DMS 273 treated with DMSO at 0.1 percent for 48 hours (cell line): Measurements from ENCODE around the gene AFMID.
"Not testable (repeated sequence)": the region's sequence is repeated elsewhere in the genome, so short reads cannot be mapped to it uniquely, and the experiment has no call there.

Experiments
- DNase-seq: peaks from one replicate; lab custom pipeline; 2025; lab: John Stamatoyannopoulos, UW

Gene AFMID

GRCh38 chr17:78238823-78239488, 51.8 kb downstream of the AFMID start:
- DNase-seq: no peak

DNA sequence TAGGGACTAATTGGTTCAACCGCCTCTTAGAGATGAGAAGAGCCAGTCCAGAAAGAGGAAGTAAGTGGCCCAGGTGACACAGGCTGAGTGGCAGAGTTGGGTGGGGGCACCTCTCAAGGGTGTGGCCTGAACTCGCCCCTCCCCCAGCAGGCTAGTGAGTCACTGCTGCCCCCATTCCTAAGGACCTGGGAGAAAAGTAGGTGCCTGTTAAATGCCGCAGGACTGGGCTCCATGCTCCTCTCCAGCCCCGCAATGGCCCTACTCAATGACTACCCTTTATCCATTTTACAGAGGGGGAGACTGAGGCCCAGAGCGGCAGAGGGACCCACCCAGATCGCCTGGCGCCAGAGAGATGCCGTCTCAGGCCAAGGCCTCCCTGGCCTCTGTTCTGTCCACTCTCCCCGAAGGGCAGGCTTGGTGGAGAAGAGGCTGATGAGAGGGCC, 52.3 kb downstream of the AFMID start:
- no peak for DNase-seq

- no peak for DNase-seq
These were observed 53.0 kb downstream of the AFMID start for GRCh38 chr17:78240012-78240655.

GRCh38 chr17:78240839-78241238, 53.7 kb downstream of the AFMID start:
- DNase-seq: no peak

DNA sequence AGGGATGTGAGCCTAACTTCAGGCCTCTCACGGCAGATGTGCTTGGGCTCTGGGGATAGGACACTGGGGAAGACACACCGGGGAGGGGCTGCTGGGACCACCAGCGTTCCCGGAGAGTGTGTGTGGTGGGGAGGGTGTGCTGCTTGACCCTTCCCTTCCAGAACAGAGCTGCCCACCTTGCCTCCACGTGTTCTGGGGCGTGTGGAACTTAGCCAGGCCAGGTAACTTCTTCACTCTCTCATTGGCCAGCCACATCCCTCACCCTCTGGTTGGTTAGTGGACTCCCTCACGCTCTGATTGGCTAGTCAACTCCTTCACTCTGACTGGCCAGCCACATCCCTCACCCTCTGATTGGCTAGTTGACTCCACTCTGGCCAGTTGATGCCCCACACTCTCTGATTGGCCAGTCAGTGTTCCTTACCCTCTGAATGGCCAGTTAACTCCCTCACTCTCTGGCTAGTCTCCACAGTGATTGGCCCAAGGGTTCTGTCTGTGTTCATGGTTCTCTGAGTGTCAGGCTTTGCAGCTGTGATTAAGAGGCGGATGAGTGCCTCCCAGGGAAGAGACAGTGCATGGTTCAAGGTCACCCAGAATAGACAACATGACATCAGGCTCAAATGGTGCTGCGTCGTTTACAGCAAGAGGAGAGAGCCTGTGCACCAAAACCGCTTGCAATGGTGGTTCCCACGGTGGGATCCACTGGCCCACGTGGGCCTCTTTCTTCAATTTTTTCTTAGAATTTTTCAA, 54.3 kb downstream of the AFMID start:
- DNase-seq: no peak

DNA sequence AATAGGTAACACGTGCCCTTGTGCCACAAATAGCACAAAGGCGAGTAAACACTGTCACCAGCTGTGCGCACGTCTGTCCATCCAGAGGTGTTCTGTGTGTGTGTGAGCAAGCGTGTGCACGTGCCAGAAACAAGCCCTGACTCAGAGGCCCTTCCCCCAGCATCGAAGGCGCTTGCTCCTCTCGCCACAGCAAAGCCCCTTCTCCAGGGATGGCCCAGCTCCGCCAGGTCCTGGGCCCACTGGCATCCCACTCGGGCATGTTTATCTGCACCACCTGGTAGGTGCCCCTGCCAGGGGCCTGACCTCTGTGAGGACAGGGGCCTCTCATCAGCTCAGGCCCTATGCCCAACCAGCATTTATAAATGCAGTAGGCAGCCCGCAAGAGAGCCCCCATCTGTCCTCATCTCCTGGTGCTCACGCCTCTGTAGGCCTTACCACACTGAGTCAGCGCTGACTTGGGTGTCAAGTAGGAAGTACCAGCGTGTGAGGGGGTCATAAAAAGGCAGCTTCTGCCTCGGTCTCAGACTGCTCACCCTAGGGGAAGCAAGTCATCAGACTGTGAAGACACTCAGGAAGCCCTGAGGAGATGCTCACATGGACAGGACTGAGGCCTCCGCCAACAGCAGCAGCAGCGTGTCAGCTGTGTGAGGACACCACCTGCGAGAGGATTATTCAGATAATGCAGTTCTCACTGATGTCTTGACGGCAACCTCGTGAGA, 55.0 kb downstream of the AFMID start:
- no peak for DNase-seq

GRCh38 chr17:78247304-78247703, 60.1 kb downstream of the AFMID start:
- DNase-seq: no peak

DNA sequence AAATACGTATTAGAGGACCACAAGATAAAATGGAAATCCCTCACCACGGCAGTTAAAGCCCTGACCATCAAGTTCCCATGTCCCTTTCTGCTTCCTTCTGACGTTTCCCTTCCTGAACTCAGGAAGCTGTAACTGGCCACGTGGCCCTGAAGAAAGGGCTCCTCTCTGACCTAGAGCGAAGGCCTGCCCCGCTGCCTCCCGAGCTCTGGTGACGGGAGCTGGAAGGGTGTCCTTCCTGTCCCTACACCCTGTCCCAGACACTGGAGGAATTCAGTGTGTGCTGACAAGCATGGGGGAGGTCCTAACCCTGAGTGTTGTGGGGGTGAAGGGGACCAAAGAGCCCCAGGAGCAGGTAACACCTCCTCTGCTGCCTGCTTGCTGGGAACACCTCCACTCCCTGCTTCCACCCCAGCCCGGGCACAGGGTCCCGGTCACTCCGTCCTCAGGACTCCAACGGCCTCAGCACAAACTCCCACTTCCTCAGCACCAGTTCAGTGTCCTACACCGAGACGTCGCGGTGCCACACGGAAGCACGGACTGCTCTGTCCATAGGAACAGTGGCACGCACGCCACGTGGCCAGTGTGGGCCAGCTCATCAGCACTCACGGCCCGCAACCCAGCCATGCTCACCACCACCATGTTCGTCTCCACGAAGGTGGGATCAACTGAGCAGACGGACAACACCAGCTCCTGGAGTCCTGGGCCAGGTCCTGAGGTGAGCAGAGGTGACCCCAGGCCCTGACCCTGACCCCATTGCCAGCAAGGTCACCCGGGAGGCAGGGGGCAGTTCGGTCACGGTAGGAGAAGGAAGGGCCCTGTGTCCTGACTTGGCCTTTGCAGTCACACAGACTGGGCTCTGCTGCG, 61.1 kb downstream of the AFMID start:
- no peak for DNase-seq

DNA sequence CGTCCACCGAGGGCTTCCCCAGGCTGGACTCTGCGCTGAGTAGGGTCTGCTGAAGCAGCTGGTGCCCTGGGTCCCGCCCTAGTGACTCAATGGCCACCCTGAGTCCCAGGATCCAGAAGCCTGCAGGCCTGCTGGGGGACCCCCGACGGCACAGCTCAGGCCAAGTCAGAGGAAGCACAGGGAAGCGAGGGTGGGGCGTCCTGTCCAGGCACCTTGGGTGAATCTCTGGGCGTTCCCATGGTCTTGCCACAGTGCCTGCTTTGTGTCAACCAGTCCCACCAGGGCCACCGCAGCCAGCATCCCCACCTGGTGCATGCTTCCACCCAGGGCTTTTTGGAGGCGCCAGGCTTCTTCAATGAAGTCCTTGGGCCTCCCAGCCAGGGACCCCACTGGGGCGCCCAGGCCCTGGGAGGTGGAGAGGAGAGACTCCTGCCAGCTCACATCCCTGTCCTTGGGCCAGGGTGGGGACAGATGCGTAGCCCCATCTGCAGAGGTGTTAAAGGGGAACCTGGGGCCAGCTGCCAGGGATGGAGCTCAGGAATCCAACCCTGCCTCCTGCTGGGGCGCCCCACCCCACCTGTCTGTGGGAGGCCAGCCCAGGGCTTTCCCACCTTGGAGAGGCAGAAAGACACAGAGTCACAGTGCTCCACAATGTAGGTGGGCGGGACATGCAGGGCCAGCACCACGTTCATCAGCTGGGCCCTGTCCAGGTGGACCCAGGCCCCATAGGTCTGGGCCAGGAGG, 62.1 kb downstream of the AFMID start:
- no peak for DNase-seq

- no peak for DNase-seq
These were observed 63.0 kb downstream of the AFMID start for GRCh38 chr17:78249818-78250806.

DNA sequence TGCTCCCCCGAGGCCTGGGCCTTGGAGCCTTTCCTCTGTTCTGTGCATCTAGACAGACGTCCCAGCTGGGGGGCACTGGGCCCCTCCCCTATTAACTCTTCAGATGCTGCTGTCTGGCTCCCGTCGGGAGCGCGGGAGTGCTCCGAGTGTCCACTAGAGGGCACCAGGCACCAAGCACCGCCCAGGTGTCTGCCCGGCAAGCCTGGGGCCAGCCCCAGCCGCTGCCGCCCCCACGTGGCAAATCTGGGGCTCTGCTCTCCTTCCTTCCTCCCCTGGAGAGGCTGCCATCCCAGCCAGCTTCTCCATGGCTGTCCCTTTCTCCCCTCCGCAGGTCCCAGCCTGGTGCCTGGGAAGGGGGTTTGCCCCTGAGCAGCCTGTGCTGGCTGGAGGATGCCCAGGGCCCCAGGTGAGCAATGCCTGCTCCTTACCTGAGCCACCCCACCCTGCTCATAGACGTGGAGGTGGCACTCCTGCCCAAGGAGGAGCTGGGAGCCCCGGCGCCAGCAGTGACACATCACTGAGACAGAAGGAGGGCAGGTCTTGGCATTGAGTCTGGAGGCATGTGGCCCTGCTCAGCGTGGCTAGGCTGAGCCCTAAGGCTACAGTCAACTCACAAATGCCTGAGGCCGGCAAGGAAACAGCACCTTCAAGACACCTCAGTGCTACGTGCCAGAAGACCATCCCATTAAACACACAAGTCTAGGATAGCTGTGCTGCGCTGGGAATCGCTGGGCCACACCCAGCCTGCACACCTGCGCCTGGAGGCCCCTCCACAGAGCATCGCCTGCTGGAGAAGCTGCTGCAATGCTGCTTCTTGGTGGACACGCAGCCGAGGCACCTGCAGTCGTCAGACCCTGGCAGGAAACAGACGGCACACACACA, 64.0 kb downstream of the AFMID start:
- peak; percentile 77 for DNase-seq

GRCh38 chr17:78251773-78252103, 64.6 kb downstream of the AFMID start:
- DNase-seq: no peak

DNA sequence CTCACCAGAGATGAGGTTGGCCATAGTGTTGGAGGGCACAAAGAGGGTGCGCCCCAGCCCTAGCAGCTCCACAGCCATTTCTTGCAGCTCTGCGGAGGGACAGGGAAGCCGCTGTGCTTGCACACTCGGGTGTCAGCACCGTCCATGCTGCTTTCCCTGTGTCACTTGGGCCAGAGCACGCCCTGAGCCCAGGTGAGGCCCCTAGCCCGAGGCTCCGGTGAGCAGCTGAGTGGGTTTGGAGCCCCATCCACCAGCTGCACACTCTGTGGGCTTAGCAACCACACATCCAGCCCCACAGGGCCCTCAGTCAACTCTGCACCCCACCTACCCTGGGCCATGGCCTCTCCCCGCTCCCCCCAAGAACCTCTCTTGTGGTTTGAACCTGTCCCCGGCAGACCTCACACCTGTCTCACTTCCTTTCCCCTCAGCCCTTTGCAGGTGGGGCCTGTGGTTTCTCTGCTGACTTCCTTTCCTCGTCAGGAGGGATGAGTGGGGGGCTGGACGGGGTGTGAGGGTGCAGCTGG, 65.0 kb downstream of the AFMID start:
- no peak for DNase-seq

GRCh38 chr17:78252701-78253635, 65.8 kb downstream of the AFMID start:
- no peak for DNase-seq

DNA sequence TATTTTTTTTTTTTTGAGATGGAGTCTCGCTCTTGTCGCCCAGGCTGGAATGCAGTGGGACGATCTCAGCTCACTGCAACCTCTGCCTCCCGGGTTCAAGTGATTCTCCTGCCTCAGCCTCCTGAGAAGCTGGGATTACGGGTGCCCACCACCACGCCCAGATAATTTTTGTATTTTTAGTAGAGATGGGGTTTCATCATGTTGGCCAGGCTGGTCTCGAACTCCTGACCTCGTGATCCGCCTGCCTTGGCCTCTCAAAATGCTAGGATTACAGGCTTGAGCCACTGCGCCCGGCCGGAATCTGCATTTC, 66.4 kb downstream of the AFMID start:
- not testable (repeated sequence) for DNase-seq

GRCh38 chr17:78253946-78254672, 66.9 kb downstream of the AFMID start:
- peak; percentile 49 for DNase-seq
